B cell (primary cell): ENCODE results near the gene CCR5AS.

ENCODE experiments used
- CTCF ChIP-seq: fragments of 200-600 bp; IDR thresholded peaks from one replicate; pipeline ENCODE4 v1.8.0; 2022; ENCODE audit warnings: antibody characterized with exemption, mild to moderate bottlenecking
- EZH2 ChIP-seq: IDR thresholded peaks from 2 replicates; pipeline ENCODE4 v1.6.1; 2012; ENCODE audit warnings: borderline replicate concordance, low read depth, mild to moderate bottlenecking, moderate library complexity, low read length; ENCODE audit not compliant: insufficient read depth, poor library complexity, severe bottlenecking

GRCh38 chr3:46318207-46318927 lies 88.5 kb downstream of the CCR5AS start:
- no peak for TF ChIP-seq CTCF
- TF ChIP-seq EZH2, result no peak
